ENCODE data around the gene NEDD4L.

Gene NEDD4L

DNA sequence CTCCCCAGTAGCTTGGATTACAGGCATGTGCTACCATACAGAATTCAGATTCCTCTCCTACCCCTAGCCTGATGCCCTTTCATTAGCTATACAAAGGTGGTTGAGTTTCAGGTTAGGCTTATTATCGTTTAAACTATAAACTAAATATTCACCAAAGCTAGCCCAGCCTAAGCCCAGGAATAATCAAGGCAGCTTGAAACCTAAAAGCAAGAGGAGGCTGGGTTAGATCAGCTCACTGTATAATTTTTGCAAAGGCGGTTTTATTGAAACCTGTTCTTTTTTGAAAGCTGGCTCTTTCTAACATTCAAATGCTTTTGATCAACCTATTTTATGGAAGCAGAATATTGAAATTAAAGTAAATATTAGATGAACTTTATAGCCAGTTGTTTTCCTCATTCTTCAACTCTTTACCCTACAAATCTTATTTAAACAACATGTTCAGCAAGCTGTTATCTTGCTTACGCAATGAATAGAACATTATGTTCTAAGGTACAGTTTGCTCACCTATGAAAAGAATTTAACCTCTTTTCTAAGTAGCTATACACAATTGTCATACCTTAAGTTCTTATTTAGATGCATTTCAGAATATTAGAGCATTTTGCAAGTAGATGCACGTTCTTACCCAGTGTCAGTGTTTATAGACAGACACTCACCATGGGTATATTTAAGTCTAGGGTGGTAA is 241.6 kb downstream of the NEDD4L start:
- H3K9me3 ChIP-seq, result no peaks in the 10 kb centered on the region
- H3K4me3 ChIP-seq (ENCODE audit: low read depth, low read length), result no peak overlapping the region
- H3K36me3 ChIP-seq, result no peaks in the 10 kb centered on the region
- H3K4me1 ChIP-seq, result no peaks in the 10 kb centered on the region
- no peaks in the 10 kb centered on the region for H3K27me3 ChIP-seq
- no peak for DNase-seq
- TF ChIP-seq, protein P1, sequence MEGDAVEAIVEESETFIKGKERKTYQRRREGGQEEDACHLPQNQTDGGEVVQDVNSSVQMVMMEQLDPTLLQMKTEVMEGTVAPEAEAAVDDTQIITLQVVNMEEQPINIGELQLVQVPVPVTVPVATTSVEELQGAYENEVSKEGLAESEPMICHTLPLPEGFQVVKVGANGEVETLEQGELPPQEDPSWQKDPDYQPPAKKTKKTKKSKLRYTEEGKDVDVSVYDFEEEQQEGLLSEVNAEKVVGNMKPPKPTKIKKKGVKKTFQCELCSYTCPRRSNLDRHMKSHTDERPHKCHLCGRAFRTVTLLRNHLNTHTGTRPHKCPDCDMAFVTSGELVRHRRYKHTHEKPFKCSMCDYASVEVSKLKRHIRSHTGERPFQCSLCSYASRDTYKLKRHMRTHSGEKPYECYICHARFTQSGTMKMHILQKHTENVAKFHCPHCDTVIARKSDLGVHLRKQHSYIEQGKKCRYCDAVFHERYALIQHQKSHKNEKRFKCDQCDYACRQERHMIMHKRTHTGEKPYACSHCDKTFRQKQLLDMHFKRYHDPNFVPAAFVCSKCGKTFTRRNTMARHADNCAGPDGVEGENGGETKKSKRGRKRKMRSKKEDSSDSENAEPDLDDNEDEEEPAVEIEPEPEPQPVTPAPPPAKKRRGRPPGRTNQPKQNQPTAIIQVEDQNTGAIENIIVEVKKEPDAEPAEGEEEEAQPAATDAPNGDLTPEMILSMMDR (IDR thresholded peaks at IDR 0.05; ENCODE audit: low read depth, low read length), result no peak

DNA sequence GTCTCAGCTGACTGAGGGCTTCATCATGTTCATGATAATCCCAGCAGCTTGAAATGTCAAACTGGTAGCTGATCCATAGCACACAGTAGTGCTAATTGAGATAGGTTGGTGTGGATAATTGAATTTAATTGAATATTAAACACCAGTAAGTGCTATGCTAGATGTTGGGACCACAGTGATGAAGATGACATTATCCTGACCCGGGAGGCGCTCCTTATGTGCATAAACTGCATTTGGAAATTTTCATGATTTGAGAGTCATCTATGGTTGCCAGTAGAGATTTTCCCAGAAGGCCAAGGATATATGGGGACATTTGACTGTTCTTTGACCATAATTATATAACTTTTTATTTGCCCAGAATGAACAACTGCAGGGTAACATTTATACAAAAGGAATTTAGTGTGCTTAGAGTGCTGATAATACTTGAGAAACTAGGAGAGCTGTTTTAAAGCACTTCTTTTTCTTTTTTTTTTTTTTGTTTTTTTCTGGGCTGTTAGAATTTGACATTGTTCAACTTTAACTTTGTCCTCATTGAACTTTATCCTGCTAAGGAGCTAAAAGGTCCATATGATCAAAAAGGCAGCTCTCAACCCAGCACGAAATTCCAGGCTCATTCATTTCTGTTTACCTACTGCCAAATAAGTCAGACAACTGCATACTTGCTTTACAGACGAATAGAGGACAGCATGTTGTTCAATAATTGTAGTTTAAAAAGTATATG is 242.8 kb downstream of the NEDD4L start:
- TF ChIP-seq, protein P1 (IDR thresholded peaks at IDR 0.05; ENCODE audit: low read depth, low read length), result no peak
- Histone ChIP-seq H3K4me1 (no peaks in the 10 kb centered on the region), H3K36me3 (no peaks in the 10 kb centered on the region), H3K4me3 (ENCODE audit: low read depth, low read length) (no peak overlapping the region), H3K27me3 (no peaks in the 10 kb centered on the region), H3K9me3 (no peaks in the 10 kb centered on the region)
- DNase-seq, result no peak

DNA sequence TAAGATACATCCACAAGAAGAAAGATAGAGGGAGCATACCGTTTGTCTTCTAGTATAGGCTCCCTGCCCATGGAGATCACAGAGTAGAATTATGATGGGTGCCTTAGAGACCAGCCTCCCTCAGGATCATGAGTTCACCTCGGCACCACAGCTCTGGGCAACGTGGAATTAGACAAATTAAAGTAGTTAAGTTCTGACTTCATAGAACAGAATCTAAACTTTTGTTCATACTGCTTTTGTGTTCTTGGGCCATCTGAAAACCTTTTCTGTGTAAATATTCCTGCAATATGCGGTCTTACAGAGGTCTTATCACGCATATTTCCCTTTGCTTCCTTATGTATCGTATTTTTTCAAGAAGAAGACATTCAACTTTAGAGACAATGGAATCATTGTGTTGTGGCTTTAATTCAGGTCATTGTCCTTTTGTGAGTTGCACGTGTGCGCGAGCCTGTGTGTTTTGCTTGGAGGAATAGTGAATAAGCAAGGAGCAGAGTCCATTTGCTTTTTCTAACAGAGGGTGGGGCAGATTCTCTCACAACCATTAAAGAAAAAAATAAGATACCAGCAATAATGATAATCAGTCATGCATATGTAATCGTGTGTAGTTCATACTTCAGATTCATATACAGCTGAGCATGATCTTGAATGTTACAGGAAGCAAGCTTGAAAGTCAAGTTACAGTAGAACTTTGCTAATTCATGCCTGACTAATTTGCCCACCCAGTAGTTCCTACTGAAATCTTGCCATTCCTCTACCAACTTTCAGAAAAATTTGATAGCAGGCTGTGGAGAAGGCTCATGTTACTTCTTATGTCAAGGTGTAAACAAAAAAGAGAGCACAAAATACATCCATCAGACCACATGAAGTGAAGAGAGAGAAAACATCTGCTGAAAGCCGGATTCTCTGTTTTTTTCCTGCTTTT is 243.6 kb downstream of the NEDD4L start:
- H3K36me3 ChIP-seq, result no peaks in the 10 kb centered on the region
- no peaks in the 10 kb centered on the region for H3K27me3 ChIP-seq
- no peak for DNase-seq
- TF ChIP-seq, protein P1 (IDR thresholded peaks at IDR 0.05; ENCODE audit: low read depth, low read length), result no peak
- H3K9me3 ChIP-seq, result no peaks in the 10 kb centered on the region
- H3K4me3 ChIP-seq (ENCODE audit: low read depth, low read length), result no peak overlapping the region
- H3K4me1 ChIP-seq, result no peaks in the 10 kb centered on the region

DNA sequence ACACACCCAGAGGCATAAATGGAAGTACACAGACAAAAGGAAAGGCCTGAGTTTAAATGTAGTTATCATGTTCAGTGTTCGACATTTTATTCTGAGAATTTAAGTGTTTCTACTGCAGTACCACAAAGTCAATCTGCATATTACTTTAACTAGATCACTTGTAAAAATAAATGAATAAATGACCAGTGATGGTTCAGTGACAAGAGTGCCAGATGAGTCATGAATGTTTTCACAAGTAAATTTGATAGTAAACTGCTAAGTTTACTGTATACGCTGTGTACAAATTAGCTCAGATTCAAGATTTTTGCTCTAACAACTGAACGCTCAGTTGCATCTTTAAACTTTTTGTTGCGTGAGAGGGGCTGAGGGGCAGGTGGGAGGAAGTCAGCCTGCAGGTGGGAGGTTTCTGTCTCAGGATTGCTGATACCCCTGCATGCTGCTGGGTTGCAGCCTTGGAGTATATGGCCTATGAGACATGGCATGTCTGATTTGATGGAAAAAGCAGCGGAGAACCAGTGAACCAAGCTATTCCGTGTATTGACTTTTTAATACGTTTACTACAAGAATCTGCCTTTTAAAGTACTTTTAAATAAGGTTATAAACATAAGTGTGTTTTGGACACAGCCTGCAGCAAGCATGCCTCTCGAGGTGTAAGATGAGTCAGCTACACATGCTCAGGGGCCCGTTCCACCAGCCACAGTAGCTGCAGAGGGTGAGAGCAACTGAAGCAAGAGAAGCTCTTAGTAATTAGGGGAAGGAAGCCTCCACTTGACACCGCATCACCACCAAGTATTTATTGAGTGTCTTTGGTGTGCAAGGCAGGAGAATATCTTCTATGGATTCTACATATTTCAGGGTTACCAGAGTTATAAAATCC is 245.1 kb downstream of the NEDD4L start:
- no peak for DNase-seq
- no peaks in the 10 kb centered on the region for H3K36me3 ChIP-seq
- H3K9me3 ChIP-seq, result no peaks in the 10 kb centered on the region
- TF ChIP-seq, protein P1 (IDR thresholded peaks at IDR 0.05; ENCODE audit: low read depth, low read length), result no peak
- no peak overlapping the region for H3K4me3 ChIP-seq (ENCODE audit: low read depth, low read length)
- no peaks in the 10 kb centered on the region for H3K4me1 ChIP-seq
- H3K27me3 ChIP-seq, result no peaks in the 10 kb centered on the region

DNA sequence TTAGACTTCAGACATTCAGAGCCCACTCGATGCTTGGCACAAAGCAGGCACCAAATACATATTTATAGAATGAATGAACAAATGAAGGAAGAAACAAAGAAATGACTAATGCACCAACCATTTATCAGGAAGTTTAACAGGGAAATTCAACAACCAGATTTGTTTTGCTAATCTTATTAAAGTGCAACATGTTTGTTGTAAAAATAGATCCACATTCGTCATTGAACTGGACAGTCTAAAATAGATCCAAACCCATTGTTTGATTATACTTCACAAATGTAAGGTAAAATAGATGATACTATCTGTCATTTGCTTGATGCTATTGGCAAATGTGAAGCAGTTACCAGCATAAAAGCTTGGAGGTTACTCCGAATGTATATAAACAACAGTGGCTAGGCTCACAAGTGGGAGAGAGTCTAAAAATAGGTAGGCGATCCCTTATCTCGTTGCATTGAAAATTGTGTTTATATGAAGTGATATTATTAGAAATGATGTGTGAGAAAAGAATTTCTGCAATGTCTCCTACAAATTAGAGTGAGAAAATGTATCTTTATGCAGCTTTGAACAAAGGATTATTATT is 246.2 kb downstream of the NEDD4L start:
- H3K36me3 ChIP-seq, result no peaks in the 10 kb centered on the region
- H3K4me1 ChIP-seq, result no peaks in the 10 kb centered on the region
- H3K9me3 ChIP-seq, result no peaks in the 10 kb centered on the region

More for the DNA sequence above, 246.2 kb downstream of the NEDD4L start:
- TF ChIP-seq, protein P1 (IDR thresholded peaks at IDR 0.05; ENCODE audit: low read depth, low read length), result no peak
- Histone ChIP-seq H3K27me3 (no peaks in the 10 kb centered on the region), H3K4me3 (ENCODE audit: low read depth, low read length) (no peak overlapping the region)
- no peak for DNase-seq
